ACC112 (cell line): ENCODE results near the gene SUN1.
"Not testable (repeated sequence)": the region's sequence is repeated elsewhere in the genome, so short reads cannot be mapped to it uniquely, and the experiment has no call there.

Source experiments
- H2AFZ ChIP-seq: fragments of 200-600 bp; sonication (generic); one replicate; pipeline ENCODE4 v1.6.0; 2017; ENCODE audit warnings: antibody characterized with exemption, low read length; ENCODE audit not compliant: unreplicated experiment
- H3K27ac ChIP-seq: fragments of 200-600 bp; sonication (generic); 2 replicates; pipeline ENCODE4 v1.5.1; 2014; ENCODE audit warnings: low read depth, mild to moderate bottlenecking, antibody characterized with exemption, low read length, moderate library complexity
- H3K27me3 ChIP-seq: fragments of 200-600 bp; sonication (generic); 2 replicates; pipeline ENCODE4 v1.6.1; 2014; ENCODE audit warnings: mild to moderate bottlenecking, antibody characterized with exemption, low read length, moderate library complexity, mixed read lengths; ENCODE audit not compliant: insufficient read depth
- H3K36me3 ChIP-seq: fragments of 200-600 bp; sonication (generic); 2 replicates; pipeline ENCODE4 v1.6.1; 2016; ENCODE audit warnings: mild to moderate bottlenecking, antibody characterized with exemption, low read length, moderate library complexity, mixed read lengths; ENCODE audit not compliant: insufficient read depth
- H3K4me1 ChIP-seq: fragments of 200-600 bp; sonication (generic); one replicate; pipeline ENCODE4 v1.6.1; 2016; ENCODE audit warnings: low read length, mixed read lengths; ENCODE audit not compliant: insufficient read depth, unreplicated experiment, control insufficient read depth
- H3K4me3 ChIP-seq: fragments of 200-600 bp; sonication (generic); 2 replicates; pipeline ENCODE4 v1.5.1; 2014; ENCODE audit warnings: mild to moderate bottlenecking, low read depth, low read length
- H3K79me2 ChIP-seq: fragments of 200-600 bp; sonication (generic); one replicate; pipeline ENCODE4 v1.6.0; 2016; ENCODE audit warnings: low read length; ENCODE audit not compliant: control insufficient read depth, unreplicated experiment, insufficient read depth

The SUN1 gene

DNA sequence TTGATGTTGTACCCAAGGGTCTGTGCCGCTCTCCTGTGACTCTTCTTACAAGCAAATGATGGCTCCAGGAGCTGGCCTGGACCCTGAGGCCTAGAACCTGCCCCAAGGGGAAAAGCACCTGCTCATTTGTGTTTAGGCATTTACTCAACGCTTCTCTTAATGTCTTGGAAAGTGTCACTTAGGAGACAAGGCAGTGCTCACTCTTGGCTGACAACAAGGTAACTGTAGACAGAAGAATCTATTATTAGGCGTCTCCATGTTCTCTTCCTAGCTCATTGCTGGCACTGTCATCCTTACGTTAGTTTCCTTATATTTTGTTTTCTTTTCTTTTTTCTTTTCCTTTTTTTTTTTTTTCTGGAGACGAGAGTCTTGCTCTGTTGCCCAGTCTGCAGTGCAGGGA lies 38.1 kb upstream of the SUN1 start:
- Histone ChIP-seq H3K27ac (no peak overlapping the region), H3K4me1 (no peaks in the 10 kb centered on the region), H3K4me3 (no peak overlapping the region), H2AFZ (no peak overlapping the region), H3K79me2 (no peaks in the 10 kb centered on the region), H3K36me3 (no peaks in the 10 kb centered on the region), H3K27me3 (no peaks in the 10 kb centered on the region)

- no peak overlapping the region for H2AFZ ChIP-seq
- no peaks in the 10 kb centered on the region for H3K27me3 ChIP-seq
- H3K4me3 ChIP-seq = no peak overlapping the region
- H3K36me3 ChIP-seq = no peaks in the 10 kb centered on the region
- H3K27ac ChIP-seq = no peak overlapping the region
- no peaks in the 10 kb centered on the region for H3K79me2 ChIP-seq
- H3K4me1 ChIP-seq = no peaks in the 10 kb centered on the region
These were observed 37.5 kb upstream of the SUN1 start for GRCh38 chr7:794671-795329.

DNA sequence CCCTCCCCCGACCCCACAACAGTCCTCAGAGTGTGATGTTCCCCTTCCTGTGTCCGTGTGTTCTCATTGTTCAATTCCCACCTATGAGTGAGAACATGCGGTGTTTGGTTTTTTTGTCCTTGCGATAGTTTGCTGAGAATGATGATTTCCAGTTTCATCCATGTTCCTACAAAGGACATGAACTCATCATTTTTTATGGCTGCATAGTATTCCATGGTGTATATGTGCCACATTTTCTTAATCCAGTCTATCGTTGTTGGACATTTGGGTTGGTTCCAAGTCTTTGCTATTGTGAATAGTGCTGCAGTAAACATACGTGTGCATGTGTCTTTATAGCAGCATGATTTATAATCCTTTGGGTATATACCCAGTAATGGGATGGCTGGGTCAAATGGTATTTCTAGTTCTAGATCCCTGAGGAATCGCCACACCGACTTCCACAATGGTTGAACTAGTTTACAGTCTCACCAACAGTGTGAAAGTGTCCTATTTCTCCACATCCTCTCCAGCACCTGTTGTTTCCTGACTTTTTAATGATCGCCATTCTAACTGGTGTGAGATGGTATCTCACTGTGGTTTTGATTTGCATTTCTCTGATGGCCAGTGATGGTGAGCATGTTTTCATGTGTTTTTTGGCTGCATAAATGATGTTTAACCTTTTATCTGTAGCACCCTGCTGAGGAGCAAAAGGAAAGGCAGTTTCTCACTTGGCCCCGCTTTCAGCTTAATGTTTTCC lies 35.7 kb upstream of the SUN1 start:
- H3K27ac ChIP-seq, H3K4me3 ChIP-seq, H3K79me2 ChIP-seq, H3K36me3 ChIP-seq, H3K27me3 ChIP-seq, H2AFZ ChIP-seq, H3K4me1 ChIP-seq: not testable (repeated sequence)

GRCh38 chr7:798921-799470 lies 33.3 kb upstream of the SUN1 start:
- no peaks in the 10 kb centered on the region for H3K79me2 ChIP-seq

DNA sequence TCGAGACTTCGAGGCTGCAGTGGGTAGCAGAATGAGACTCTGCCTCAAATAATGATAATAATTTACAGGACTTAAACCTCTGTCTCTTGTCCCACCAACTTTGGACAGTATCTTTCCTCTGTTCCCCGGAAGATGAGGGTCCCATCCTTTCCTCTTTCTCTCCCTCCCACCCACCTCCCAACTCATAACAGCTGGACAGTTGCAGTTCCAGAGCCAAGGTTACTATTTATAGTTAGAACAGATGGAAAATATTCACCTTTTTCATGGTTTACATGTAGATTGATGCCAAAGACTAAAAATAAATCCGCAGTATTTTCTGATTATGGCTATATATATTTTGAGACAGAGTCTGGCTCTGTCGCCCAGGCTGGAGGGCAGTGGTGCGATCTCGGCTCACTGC lies 31.6 kb upstream of the SUN1 start:
- no peak overlapping the region for H2AFZ ChIP-seq
- no peak overlapping the region for H3K27ac ChIP-seq
- H3K4me1 ChIP-seq = no peaks in the 10 kb centered on the region

More at GRCh38 chr7:798921-799470, 33.3 kb upstream of the SUN1 start:
- Histone ChIP-seq H3K4me1 (no peaks in the 10 kb centered on the region), H2AFZ (no peak overlapping the region), H3K36me3 (no peaks in the 10 kb centered on the region), H3K27ac (no peak overlapping the region), H3K4me3 (no peak overlapping the region), H3K27me3 (no peaks in the 10 kb centered on the region)

DNA sequence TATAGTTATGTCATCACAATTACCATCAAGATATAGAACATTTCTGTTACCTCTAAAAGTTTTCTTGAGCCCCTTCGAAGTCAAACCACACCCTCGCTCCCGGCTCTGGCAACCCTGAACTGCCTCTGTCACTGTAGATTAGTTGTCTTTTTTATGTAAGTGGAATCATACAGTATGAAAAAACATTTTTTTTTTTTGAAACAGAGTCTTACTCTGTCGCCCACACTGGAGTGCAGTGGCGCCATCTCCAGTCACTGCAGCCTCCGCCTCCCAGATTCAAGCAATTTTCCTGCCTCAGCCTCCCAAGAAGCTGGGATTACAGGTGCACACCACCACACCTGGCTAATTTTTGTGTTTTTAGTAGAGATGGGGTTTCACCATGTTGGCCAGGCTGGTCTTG lies 30.9 kb upstream of the SUN1 start:
- not testable (repeated sequence) for H3K27ac ChIP-seq

More for the DNA sequence above, 31.6 kb upstream of the SUN1 start:
- Histone ChIP-seq H3K36me3 (no peaks in the 10 kb centered on the region), H3K4me3 (no peak overlapping the region), H3K27me3 (no peaks in the 10 kb centered on the region), H3K79me2 (no peaks in the 10 kb centered on the region)

GRCh38 chr7:801940-802381 lies 30.3 kb upstream of the SUN1 start:
- Histone ChIP-seq H3K27ac (no peak overlapping the region), H3K27me3 (no peaks in the 10 kb centered on the region), H3K36me3 (no peaks in the 10 kb centered on the region), H2AFZ (no peak overlapping the region), H3K4me3 (no peak overlapping the region), H3K4me1 (no peaks in the 10 kb centered on the region), H3K79me2 (no peaks in the 10 kb centered on the region)

More for the DNA sequence above, 30.9 kb upstream of the SUN1 start:
- H3K27me3 ChIP-seq, H2AFZ ChIP-seq, H3K36me3 ChIP-seq, H3K4me3 ChIP-seq, H3K79me2 ChIP-seq, H3K4me1 ChIP-seq: not testable (repeated sequence)

DNA sequence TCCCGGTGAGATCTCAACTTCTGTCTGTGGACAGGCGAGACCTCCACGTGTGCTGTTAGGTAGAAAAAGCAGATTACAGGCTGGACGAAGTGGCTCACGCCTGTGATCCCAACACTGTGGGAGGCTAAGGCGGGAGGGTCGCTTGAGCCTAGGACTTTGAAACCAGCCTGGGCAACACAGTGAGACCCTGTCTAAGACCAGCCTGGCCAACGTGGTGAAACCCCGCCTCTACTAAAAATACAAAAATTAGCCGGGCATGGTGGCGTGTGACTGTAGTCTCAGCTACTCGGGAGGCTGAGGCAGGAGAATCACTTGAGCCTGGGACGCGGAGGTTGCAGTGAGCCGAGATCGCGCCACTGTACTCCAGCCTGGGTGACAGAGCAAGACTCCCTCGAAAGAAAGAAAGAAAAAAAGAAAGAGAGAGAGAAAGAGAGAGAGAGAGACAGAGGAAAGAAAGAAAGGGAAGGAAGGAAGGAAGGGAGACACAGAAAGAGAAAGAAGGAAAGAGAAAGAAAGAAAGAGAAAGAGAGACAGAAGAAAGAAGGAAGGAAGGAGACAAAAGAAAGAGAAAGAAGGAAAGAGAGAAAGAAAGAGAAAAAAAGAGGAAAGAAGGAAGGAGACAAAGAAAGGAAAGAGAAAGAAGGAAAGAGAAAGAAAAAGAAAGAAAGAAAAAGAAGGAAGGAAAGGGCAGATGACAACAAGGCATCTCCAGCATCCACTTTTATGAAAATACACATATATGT lies 29.6 kb upstream of the SUN1 start:
- Histone ChIP-seq H3K79me2 (no peaks in the 10 kb centered on the region), H3K36me3 (no peaks in the 10 kb centered on the region), H3K27me3 (no peaks in the 10 kb centered on the region), H2AFZ (no peak overlapping the region), H3K4me3 (no peak overlapping the region), H3K27ac (no peak overlapping the region), H3K4me1 (no peaks in the 10 kb centered on the region)

GRCh38 chr7:803243-803635 lies 29.0 kb upstream of the SUN1 start:
- no peaks in the 10 kb centered on the region for H3K27me3 ChIP-seq
- H3K36me3 ChIP-seq = no peaks in the 10 kb centered on the region
- no peak overlapping the region for H3K4me3 ChIP-seq
- H2AFZ ChIP-seq = no peak overlapping the region
- H3K4me1 ChIP-seq = no peaks in the 10 kb centered on the region
- no peak overlapping the region for H3K27ac ChIP-seq
- H3K79me2 ChIP-seq = no peaks in the 10 kb centered on the region

DNA sequence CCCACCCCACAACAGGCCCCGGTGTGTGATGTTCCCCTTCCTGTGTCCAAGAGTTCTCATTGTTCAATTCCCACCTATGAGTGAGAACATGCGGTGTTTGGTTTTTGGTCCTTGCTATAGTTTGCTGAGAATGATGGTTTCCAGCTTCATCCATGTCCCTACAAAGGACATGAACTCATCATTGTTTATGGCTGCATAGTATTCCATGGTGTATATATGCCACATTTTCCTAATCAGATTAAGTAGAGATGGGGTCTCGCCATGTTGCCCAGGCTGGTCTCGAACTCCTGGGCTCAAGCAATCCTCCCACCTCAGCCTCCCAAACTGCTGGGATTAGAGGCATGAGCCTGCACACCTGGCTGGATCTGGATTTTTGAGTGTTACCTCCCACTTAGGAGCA lies 28.5 kb upstream of the SUN1 start:
- not testable (repeated sequence) for H3K79me2 ChIP-seq, H3K27ac ChIP-seq, H2AFZ ChIP-seq, H3K4me1 ChIP-seq, H3K27me3 ChIP-seq, H3K36me3 ChIP-seq, H3K4me3 ChIP-seq
